ENCODE measurements around the gene DIP2C. TPM values are rescaled to one million over a fixed set of nuclear protein-coding genes. Genes with fewer than 3 reads are reported as not detected.
A peak's percentile ranks its signal among the peaks of the same experiment; 100 is the strongest.

Gene DIP2C
- total RNA-seq, 1 donor from 2014 or later: 10.1 TPM

DNA sequence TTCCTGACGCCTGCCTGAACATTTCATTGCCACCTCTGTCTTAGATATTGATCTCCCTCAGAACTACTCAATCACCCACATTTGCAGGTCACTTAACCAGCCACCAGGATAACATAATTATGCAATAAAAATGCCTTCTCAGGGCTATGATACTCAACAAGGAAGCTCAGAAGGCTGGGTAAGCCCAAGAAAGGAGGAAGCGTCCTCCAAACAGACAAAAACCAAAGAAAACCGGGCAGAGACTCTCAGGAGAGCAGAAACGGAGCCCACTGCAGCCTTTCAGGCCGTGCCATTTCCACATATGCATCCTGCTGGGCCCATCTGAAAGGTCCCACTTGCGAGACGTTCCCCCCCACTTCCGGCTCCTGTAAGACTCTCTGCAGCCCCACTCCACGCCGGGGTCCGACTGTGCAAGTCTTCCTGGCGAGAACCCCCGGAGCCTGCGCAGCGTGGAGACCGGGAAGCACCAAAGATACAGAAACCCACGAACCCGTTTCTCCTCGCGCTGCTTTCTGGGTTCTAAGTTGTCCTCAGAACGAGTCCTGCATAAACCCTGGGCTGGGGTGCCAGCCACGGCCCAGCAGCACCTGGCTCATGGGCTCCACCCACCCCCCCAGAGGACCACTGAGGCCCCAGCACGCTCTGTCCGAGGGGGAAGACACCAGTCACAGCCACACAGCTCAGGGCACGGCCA, 83.7 kb downstream of the DIP2C start:
- Histone ChIP-seq H3K79me2 (ENCODE audit: low read depth) (peaks cover 47% of the 10 kb centered on the region), H3K4me2 (no peak overlapping the region), H3F3A (ENCODE audit: low read depth) (peaks cover 24% of the 10 kb centered on the region), H3K9ac (no peak overlapping the region), H3K27ac (no peak overlapping the region), H4K20me1 (ENCODE audit: low read depth) (peaks cover 65% of the 10 kb centered on the region), H3K36me3 (no peaks in the 10 kb centered on the region), H3K4me3 (no peak overlapping the region), H3K27me3 (no peaks in the 10 kb centered on the region), H3K9me3 (ENCODE audit: low read depth) (no peaks in the 10 kb centered on the region), H3K4me1 (peaks cover 37% of the 10 kb centered on the region), H2AFZ (replicated peaks) (no peak overlapping the region)
- no peak overlapping the region for H3K4me3 Mint-ChIP-seq
- H3K27me3 Mint-ChIP-seq (ENCODE audit: insufficient read depth, low read depth): no peaks in the 10 kb centered on the region
- H3K4me1 Mint-ChIP-seq: peaks cover 61% of the 10 kb centered on the region
- DNase-seq (ENCODE audit: low spot score): no peak
- peak overlapping the region; percentile 21 for H3K27ac Mint-ChIP-seq
- peaks cover 5% of the 10 kb centered on the region for H3K9me3 Mint-ChIP-seq
- TF ChIP-seq EZH2 (IDR thresholded peaks at IDR 0.05) (no peak), EZH2phosphoT487 (IDR thresholded peaks at IDR 0.05) (no peak)
- TF ChIP-seq, protein P1, sequence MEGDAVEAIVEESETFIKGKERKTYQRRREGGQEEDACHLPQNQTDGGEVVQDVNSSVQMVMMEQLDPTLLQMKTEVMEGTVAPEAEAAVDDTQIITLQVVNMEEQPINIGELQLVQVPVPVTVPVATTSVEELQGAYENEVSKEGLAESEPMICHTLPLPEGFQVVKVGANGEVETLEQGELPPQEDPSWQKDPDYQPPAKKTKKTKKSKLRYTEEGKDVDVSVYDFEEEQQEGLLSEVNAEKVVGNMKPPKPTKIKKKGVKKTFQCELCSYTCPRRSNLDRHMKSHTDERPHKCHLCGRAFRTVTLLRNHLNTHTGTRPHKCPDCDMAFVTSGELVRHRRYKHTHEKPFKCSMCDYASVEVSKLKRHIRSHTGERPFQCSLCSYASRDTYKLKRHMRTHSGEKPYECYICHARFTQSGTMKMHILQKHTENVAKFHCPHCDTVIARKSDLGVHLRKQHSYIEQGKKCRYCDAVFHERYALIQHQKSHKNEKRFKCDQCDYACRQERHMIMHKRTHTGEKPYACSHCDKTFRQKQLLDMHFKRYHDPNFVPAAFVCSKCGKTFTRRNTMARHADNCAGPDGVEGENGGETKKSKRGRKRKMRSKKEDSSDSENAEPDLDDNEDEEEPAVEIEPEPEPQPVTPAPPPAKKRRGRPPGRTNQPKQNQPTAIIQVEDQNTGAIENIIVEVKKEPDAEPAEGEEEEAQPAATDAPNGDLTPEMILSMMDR (IDR thresholded peaks at IDR 0.05): no peak
- H3K36me3 Mint-ChIP-seq: peaks cover 16% of the 10 kb centered on the region

DNA sequence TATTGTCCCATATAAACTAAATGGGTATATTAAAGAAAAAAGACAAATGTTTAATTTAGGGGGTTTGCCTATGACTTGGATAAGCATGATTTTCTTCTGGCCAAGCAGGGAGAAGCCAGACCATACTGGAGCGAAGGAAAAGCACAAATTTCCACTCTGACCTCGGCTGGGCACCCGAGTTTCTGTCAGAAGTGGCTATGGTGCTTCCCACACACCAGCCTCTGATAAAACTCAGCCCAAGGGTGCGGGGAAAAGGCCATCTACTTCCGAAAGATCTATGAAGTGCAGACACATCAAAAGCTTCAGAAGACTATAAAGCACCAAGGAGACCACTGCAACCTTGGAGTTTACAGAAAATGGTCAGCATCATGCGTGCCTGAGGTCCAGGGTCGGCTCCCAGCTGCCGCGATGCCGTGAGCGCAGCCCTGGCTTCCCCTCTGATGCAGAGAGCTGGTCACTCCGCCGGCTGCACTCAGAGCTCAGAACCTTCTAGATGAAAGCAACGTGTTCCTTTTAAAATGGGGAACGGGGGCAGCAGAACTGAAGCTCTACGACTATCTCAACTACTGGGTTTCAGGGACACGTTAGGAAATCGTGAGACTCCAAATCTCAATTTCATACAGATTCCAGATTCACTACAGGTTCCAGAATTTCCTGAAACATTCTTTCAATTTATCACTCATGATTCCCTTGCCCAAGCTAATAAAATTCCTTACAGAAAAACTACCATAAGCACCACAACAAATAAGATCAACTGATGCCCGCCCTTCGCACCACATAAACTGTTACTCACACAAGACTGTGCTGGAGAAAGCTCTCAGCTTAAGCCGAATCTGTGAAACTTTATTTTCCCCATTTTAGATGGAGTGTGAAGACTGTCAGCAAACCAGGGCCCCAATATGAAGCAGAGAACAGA, 84.5 kb downstream of the DIP2C start:
- Histone ChIP-seq H3K4me1 (peaks cover 30% of the 10 kb centered on the region), H3K9me3 (ENCODE audit: low read depth) (no peaks in the 10 kb centered on the region), H3K4me3 (no peak overlapping the region), H2AFZ (replicated peaks) (no peak overlapping the region), H3K79me2 (ENCODE audit: low read depth) (peaks cover 51% of the 10 kb centered on the region), H3K36me3 (no peaks in the 10 kb centered on the region), H3K27me3 (no peaks in the 10 kb centered on the region), H3F3A (ENCODE audit: low read depth) (peaks cover 18% of the 10 kb centered on the region), H4K20me1 (ENCODE audit: low read depth) (peaks cover 67% of the 10 kb centered on the region), H3K27ac (no peak overlapping the region), H3K4me2 (no peak overlapping the region), H3K9ac (no peak overlapping the region)
- H3K27ac Mint-ChIP-seq: peak overlapping the region; percentile 21
- peaks cover 5% of the 10 kb centered on the region for H3K9me3 Mint-ChIP-seq
- TF ChIP-seq EZH2phosphoT487 (IDR thresholded peaks at IDR 0.05): no peak
- TF ChIP-seq EZH2 (IDR thresholded peaks at IDR 0.05): no peak
- TF ChIP-seq, protein P1 (IDR thresholded peaks at IDR 0.05): no peak
- no peaks in the 10 kb centered on the region for H3K27me3 Mint-ChIP-seq (ENCODE audit: insufficient read depth, low read depth)
- no peak for DNase-seq (ENCODE audit: low spot score)
- H3K4me1 Mint-ChIP-seq: peaks cover 55% of the 10 kb centered on the region
- H3K36me3 Mint-ChIP-seq: peaks cover 16% of the 10 kb centered on the region
- H3K4me3 Mint-ChIP-seq: no peak overlapping the region

DNA sequence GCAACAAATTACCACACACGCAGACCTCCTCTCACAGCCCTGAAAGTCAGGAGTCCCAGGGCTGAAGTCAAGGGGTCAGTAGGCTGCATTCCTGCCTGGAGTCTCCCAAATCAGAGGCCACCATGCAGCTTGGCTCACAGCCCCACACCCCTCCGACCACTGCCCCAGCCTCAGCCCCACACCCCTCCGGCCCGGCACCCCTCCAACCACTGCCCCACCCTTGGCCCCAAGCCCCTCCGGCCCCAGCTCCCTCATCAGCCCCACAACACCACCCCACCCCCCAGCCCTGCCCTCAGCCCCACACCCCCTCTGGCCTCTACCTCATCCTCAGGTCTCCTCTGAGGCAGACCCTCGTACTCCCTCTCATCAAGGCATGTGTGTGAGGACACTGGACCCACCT, 85.7 kb downstream of the DIP2C start:
- H3K36me3 Mint-ChIP-seq: peaks cover 16% of the 10 kb centered on the region
- Histone ChIP-seq H4K20me1 (ENCODE audit: low read depth) (peaks cover 67% of the 10 kb centered on the region), H3K4me2 (no peak overlapping the region), H3K4me3 (no peak overlapping the region), H3K9me3 (ENCODE audit: low read depth) (no peaks in the 10 kb centered on the region), H3K36me3 (no peaks in the 10 kb centered on the region), H3K27ac (no peak overlapping the region), H3K4me1 (peaks cover 28% of the 10 kb centered on the region), H3K79me2 (ENCODE audit: low read depth) (peaks cover 56% of the 10 kb centered on the region), H3F3A (ENCODE audit: low read depth) (peaks cover 6% of the 10 kb centered on the region), H3K9ac (no peak overlapping the region), H2AFZ (replicated peaks) (no peak overlapping the region), H3K27me3 (no peaks in the 10 kb centered on the region)
- peak overlapping the region; percentile 86 for H3K27ac Mint-ChIP-seq
- no peaks in the 10 kb centered on the region for H3K27me3 Mint-ChIP-seq (ENCODE audit: insufficient read depth, low read depth)
- DNase-seq (ENCODE audit: low spot score): no peak
- peaks cover 50% of the 10 kb centered on the region for H3K4me1 Mint-ChIP-seq
- peaks cover 5% of the 10 kb centered on the region for H3K9me3 Mint-ChIP-seq
- no peak for TF ChIP-seq EZH2 (IDR thresholded peaks at IDR 0.05)
- TF ChIP-seq, protein P1 (IDR thresholded peaks at IDR 0.05): no peak
- no peak overlapping the region for H3K4me3 Mint-ChIP-seq

Data from neural progenitor cell (in vitro differentiated cells).